Smooth muscle cell (in vitro differentiated cells): Measurements from ENCODE around the gene ERI2. TPM values are rescaled to one million over a fixed set of nuclear protein-coding genes. Genes with fewer than 3 reads are reported as not detected.

Source experiments
- DNase-seq: peaks from one replicate; lab custom pipeline; 2025; ENCODE audit not compliant: unreplicated experiment; lab: John Stamatoyannopoulos, UW
- H2AFZ ChIP-seq: fragments of 200-600 bp; sonication (generic); 2 replicates; pipeline ENCODE4 v1.6.0; 2016; ENCODE audit warnings: antibody characterized with exemption, low read depth, mild to moderate bottlenecking
- H3F3A ChIP-seq: fragments of 200-600 bp; sonication (generic); 2 replicates; pipeline ENCODE4 v1.6.0; 2017; ENCODE audit warnings: antibody characterized with exemption, low read depth
- H3K27ac ChIP-seq: fragments of 200-600 bp; sonication (generic); 2 replicates; pipeline ENCODE4 v1.5.1; 2016; ENCODE audit warnings: low read depth, mild to moderate bottlenecking
- H3K27me3 ChIP-seq: fragments of 200-600 bp; sonication (generic); 2 replicates; pipeline ENCODE4 v1.6.1; 2016; ENCODE audit warnings: low read depth, mild to moderate bottlenecking
- H3K36me3 ChIP-seq: fragments of 200-600 bp; sonication (generic); 2 replicates; pipeline ENCODE4 v1.5.1; 2016; ENCODE audit warnings: low read depth
- H3K4me1 ChIP-seq: fragments of 200-600 bp; sonication (generic); 2 replicates; pipeline ENCODE4 v1.5.1; 2016; ENCODE audit warnings: low read depth
- H3K4me2 ChIP-seq: fragments of 200-600 bp; sonication (generic); 2 replicates; pipeline ENCODE4 v1.6.0; 2016; ENCODE audit warnings: mild to moderate bottlenecking
- H3K4me3 ChIP-seq: fragments of 200-600 bp; sonication (generic); 2 replicates; pipeline ENCODE4 v1.5.1; 2016; ENCODE audit warnings: mild to moderate bottlenecking
- H3K79me2 ChIP-seq: fragments of 200-600 bp; sonication (generic); 2 replicates; pipeline ENCODE4 v1.6.0; 2016; ENCODE audit warnings: low read depth, mild to moderate bottlenecking
- H3K9ac ChIP-seq: fragments of 200-600 bp; sonication (generic); 2 replicates; pipeline ENCODE4 v1.6.0; 2016; ENCODE audit warnings: low read depth
- H3K9me3 ChIP-seq: fragments of 200-600 bp; sonication (generic); replicated peaks from 2 replicates; pipeline ENCODE4 v1.5.1; 2016; ENCODE audit warnings: low read depth
- H4K20me1 ChIP-seq: fragments of 200-600 bp; sonication (generic); 2 replicates; pipeline ENCODE4 v1.6.0; 2016; ENCODE audit warnings: low read depth
- WGBS: methylation state at CpG from one replicate; pipeline ENCODE4 v1.1.7; 2016; ENCODE audit warnings: low lambda C conversion rate; 5-methylcytosine and 5-hydroxymethylcytosine counted together
- polyA plus RNA-seq: library from polyadenylated mRNA; unstranded; fragments of >200 nt; fragmentation: Nextera tagmentation; extraction: Ambion mirVana; gene quantifications from 2 replicates; pipeline ENCODE4 v1.2.1, GENCODE V29; 2016
- total RNA-seq: library from RNA; depleted of rRNA; stranded (reverse); fragments of >200 nt; gene quantifications from 2 replicates; pipeline ENCODE4 v1.2.3, GENCODE V29; 2014
- TF ChIP-seq, protein P1 (sequence below): fragments of 200-600 bp; sonication (generic); IDR thresholded peaks from 2 replicates; pipeline ENCODE4 v1.5.1; 2017; ENCODE audit warnings: borderline replicate concordance, mild to moderate bottlenecking, antibody characterized with exemption; ENCODE audit not compliant: insufficient read depth, poor library complexity, severe bottlenecking

The ERI2 gene
- total and polyA plus RNA-seq, 2 experiments from 2014 or later = 7.6 to 12.9 TPM

GRCh38 chr16:20853143-20853542 lies 46.9 kb upstream of the ERI2 start:
- Histone ChIP-seq H3K9me3 (no peaks in the 10 kb centered on the region), H3K4me1 (peaks cover 10% of the 10 kb centered on the region), H3K4me3 (no peak overlapping the region), H3K27me3 (no peaks in the 10 kb centered on the region), H3K4me2 (peak overlapping the region; percentile 38), H3K9ac (no peak overlapping the region), H3F3A (peaks cover 19% of the 10 kb centered on the region), H3K79me2 (no peaks in the 10 kb centered on the region), H3K27ac (peak overlapping the region; percentile 67), H4K20me1 (peaks cover 5% of the 10 kb centered on the region), H3K36me3 (peaks cover 9% of the 10 kb centered on the region), H2AFZ (no peak overlapping the region)
- DNase-seq = no peak
- TF ChIP-seq, protein P1, sequence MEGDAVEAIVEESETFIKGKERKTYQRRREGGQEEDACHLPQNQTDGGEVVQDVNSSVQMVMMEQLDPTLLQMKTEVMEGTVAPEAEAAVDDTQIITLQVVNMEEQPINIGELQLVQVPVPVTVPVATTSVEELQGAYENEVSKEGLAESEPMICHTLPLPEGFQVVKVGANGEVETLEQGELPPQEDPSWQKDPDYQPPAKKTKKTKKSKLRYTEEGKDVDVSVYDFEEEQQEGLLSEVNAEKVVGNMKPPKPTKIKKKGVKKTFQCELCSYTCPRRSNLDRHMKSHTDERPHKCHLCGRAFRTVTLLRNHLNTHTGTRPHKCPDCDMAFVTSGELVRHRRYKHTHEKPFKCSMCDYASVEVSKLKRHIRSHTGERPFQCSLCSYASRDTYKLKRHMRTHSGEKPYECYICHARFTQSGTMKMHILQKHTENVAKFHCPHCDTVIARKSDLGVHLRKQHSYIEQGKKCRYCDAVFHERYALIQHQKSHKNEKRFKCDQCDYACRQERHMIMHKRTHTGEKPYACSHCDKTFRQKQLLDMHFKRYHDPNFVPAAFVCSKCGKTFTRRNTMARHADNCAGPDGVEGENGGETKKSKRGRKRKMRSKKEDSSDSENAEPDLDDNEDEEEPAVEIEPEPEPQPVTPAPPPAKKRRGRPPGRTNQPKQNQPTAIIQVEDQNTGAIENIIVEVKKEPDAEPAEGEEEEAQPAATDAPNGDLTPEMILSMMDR = no peak
- 47% methylated on average over 5 of the region's 5 CpGs for WGBS

DNA sequence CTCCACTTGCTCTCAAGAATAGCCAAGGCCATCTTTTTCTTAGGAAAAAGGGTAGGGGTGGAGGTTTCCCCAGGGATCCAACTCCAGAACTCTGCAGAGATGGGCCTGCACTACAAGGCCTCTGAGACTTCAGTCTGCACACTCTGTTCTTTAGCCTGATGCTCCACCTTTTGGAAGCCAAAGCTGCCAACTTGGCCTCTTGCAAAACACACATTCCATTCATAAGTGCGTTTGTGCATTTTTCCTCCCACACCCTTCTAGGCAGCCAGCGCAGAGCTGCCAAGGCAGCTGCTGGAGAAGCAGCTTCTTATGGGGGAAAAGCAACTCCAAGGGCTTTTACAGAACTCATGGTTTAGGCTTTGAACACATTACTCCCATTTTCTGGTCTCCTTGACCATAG lies 45.3 kb upstream of the ERI2 start:
- Histone ChIP-seq H4K20me1 (peaks cover 5% of the 10 kb centered on the region), H3K9ac (peak overlapping the region; percentile 18), H3K27me3 (no peaks in the 10 kb centered on the region), H3K9me3 (no peaks in the 10 kb centered on the region), H3F3A (peaks cover 19% of the 10 kb centered on the region), H3K27ac (peak overlapping the region; percentile 67), H3K36me3 (peaks cover 9% of the 10 kb centered on the region), H3K79me2 (no peaks in the 10 kb centered on the region), H2AFZ (no peak overlapping the region), H3K4me2 (peak overlapping the region; percentile 76), H3K4me3 (no peak overlapping the region), H3K4me1 (peaks cover 10% of the 10 kb centered on the region)
- DNase-seq = no peak
- 0% methylated on average over 2 of the region's 2 CpGs for WGBS
- TF ChIP-seq, protein P1 = no peak

GRCh38 chr16:20850981-20851380 lies 44.7 kb upstream of the ERI2 start:
- Histone ChIP-seq H3K4me3 (no peak overlapping the region), H3K4me1 (peaks cover 10% of the 10 kb centered on the region), H3K9me3 (no peaks in the 10 kb centered on the region), H3K27me3 (no peaks in the 10 kb centered on the region), H3K27ac (peak overlapping the region; percentile 67), H2AFZ (no peak overlapping the region), H3K4me2 (peak overlapping the region; percentile 76), H3K79me2 (no peaks in the 10 kb centered on the region), H3K9ac (peak overlapping the region; percentile 18), H3K36me3 (peaks cover 5% of the 10 kb centered on the region), H3F3A (peaks cover 19% of the 10 kb centered on the region), H4K20me1 (peaks cover 3% of the 10 kb centered on the region)
- TF ChIP-seq, protein P1 = no peak
- DNase-seq = no peak
- 73% methylated on average over 3 of the region's 3 CpGs for WGBS
